Stomach (tissue), 4 donors: ENCODE data around the gene P2RY8.

ENCODE experiments used
- EP300 ChIP-seq: sonication (generic); formaldehyde crosslinking; IDR thresholded peaks from one replicate; pipeline ENCODE4 v1.6.1; 2017; ENCODE audit warnings: antibody characterized with exemption
- POLR2A ChIP-seq, 4 donors: fragments of 450-650 bp; IDR thresholded peaks; one replicate each; pipeline ENCODE4 v1.6.1; 2016; ENCODE audit warnings: antibody characterized with exemption in 4 of 4, control low read depth in 2 of 4, mild to moderate bottlenecking in 1 of 4, moderate library complexity in 1 of 4
- TF ChIP-seq, protein P1 (sequence below), 7 experiments: fragments of 450-650 bp in 4 of 7; fragments of 200-600 bp in 3 of 7; sonication (generic) in 3 of 7; IDR thresholded peaks; one replicate each; pipeline ENCODE4 v1.5.1; 2016 to 2019; ENCODE audit warnings: antibody characterized with exemption in 7 of 7, control low read depth in 2 of 7, mild to moderate bottlenecking in 1 of 7

DNA sequence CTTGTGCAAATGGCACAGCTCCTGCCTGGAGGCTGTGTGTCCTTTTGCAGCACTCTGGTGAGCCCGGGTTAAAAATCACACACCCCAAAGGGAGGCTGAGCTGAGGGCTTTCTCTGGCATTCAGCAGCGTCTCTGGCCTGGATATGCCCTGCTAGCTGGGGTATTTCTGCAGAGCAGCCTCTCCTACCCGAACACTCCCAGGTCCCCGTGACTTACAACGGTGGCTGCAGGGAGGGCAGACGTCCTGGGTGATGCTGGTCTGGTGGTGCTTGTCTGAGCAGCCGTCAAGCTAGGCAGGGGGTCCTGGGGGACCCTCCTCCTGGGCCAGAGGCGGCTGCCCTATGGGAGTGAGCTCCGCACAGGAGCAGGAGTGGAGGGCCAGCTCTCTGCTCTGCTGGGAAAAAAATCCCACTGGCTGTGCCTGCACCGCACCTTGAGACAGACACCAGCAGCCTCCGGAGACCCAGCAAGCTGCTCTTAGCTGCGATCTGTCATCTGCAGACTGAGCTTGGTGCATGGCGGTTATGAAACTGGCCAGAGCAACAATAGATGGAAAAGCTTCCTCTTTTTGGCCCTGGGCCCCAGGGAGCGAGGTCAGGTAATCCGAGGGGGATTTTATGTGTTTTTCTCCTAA lies 43.0 kb downstream of the P2RY8 start:
- TF ChIP-seq, protein P1, sequence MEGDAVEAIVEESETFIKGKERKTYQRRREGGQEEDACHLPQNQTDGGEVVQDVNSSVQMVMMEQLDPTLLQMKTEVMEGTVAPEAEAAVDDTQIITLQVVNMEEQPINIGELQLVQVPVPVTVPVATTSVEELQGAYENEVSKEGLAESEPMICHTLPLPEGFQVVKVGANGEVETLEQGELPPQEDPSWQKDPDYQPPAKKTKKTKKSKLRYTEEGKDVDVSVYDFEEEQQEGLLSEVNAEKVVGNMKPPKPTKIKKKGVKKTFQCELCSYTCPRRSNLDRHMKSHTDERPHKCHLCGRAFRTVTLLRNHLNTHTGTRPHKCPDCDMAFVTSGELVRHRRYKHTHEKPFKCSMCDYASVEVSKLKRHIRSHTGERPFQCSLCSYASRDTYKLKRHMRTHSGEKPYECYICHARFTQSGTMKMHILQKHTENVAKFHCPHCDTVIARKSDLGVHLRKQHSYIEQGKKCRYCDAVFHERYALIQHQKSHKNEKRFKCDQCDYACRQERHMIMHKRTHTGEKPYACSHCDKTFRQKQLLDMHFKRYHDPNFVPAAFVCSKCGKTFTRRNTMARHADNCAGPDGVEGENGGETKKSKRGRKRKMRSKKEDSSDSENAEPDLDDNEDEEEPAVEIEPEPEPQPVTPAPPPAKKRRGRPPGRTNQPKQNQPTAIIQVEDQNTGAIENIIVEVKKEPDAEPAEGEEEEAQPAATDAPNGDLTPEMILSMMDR (IDR thresholded peaks at IDR 0.05), result no peak
- TF ChIP-seq POLR2A (IDR thresholded peaks at IDR 0.05) (no peak), EP300 (no peak)
